CD4-positive, alpha-beta T cell treated with Interleukin-21 for 1 hour (primary cell): ENCODE measurements around the gene SERPINE2.
A peak's percentile ranks its signal among the peaks of the same experiment; 100 is the strongest.

ENCODE experiments used
- DNase-seq: peaks from one replicate; pipeline ENCODE4 v3.0.0-alpha.2; 2020

Gene SERPINE2, protein sequence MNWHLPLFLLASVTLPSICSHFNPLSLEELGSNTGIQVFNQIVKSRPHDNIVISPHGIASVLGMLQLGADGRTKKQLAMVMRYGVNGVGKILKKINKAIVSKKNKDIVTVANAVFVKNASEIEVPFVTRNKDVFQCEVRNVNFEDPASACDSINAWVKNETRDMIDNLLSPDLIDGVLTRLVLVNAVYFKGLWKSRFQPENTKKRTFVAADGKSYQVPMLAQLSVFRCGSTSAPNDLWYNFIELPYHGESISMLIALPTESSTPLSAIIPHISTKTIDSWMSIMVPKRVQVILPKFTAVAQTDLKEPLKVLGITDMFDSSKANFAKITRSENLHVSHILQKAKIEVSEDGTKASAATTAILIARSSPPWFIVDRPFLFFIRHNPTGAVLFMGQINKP

DNA sequence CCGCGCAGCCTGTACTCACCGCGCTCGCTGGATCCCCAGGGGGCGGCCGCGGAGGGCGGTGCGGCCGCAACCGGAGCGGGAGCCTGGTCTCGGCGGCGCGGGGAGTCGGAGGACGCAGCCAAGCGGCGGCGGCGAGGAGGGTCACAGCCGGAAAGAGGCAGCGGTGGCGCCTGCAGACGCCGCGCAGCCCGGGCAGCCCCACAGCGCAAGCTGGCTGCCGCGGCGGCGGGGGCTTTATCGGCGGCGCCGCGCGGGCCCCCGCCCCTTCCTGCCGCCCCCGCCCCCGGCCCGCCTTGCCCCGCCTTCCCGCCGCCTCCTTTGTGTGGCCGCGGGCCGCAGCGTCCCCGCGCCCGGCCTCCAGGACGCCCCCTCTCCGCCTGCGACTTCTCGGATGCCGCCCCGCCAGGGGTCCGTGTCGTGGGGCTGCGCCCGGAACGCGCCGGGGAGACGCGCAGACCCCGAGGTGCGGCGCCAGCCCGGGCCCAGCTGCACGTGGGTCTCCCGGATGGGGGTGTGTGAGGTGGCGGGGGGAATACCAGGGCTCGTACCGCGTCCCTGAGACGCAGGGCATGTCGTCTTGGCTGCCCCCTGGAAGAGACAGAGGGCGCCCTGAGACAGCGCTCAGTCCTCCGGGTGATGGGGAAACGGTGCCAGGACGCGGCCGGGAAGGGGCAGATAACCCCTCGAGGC, at the start of gene SERPINE2:
Gene SERPINE2 (minus strand): TSS at position 207 of the 690 bp plus-strand sequence. CDS start 37,386 bp downstream, outside the sequence.
- peak; percentile 17 for DNase-seq

DNA sequence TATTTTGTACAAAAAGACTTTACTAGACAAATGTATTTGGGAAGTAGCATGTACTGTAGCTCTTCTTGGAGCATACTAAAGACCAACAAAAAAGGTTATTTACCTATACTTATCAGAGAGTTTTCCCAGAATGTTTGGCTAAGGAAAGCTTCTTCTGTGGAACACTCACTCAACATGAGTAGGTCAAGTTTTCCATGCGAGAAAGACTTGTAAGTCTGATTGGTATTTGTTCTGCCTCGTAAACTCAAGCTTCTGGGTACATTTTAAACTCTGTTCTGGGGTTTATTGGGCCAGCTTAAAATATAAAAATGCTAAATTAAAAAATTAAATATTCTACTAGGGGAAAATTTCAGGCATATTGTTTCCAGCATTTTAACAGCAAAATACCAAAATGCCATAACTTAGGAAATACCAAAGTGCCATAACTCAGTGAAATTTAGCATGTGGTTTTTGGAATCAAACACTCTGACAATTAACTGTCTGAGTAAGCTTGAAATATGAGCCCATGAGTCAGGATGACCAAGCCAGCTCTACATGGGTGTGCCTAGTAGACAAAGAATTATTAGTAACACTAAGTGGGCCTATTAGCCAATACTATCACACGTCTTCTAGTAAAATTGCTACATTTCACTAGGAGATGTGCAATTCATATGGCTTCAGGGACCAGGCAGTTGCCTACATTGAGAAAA, 47.3 kb upstream of the SERPINE2 start:
- no peak for DNase-seq

DNA sequence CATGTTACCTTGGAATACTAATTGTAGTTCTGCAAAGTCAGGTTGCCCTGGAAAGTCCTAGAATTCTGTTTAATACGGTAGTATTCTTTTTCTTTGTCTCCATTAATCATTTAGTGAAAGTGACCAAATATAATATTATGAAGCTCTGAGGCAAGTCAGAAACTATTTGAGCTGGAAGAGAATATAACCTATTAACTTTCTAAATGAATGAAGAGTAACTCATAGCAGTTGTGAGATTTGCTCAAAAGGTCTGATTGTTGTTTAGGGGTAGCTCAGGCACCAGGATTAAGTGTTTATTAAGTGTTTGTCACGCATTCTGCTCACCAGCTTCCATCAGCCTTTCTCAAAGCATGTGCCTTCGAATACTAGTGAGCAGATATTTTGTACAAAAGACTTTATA, 46.7 kb upstream of the SERPINE2 start:
- DNase-seq: no peak

DNA sequence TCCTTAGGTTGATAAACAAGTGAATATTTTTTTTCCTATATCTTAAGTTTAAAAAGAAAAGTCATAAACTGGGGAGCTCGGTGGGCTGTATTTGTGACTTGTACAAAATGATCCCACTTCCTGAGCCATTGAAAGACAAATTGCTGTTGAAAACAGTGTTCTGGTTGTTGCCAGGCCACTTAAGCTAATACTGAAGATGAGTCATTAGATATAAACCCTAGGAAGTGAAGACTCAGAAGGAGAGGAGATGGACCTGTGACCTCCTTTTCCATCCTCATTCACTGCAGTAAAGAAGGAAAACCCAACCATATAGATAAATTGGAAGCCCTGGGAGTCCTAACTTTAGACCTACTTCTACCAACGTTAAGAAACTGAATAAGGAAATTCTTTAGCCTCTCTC, 46.2 kb upstream of the SERPINE2 start:
- DNase-seq: no peak

DNA sequence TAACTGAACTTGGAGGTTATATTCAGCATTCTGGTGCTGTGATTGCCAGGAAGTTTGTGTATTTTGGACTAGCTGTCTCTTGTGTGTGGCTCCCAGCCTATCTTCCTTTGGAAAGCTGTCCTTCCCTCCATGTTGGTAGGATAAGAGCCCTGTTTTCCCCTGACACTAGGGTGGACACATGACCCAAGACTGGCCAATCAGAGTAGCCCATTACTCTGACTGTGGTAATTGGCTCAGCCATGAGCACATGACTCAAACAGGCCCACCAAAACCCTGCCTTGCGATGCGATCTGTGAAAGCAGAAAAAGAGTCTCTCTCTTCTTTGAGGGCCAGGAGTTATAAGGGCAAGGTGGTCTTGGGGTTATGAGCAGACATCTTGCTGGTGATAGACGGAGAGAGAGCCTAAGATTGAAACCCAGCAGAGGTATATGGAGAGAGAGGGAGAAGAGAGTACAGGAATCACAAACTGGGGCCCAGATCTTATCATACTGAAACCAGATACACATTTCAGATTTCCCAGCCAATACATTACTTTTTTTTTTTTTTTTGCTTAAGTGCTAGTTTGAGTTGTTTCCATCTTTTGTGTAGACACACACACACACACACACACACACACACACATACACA, 45.3 kb upstream of the SERPINE2 start:
- DNase-seq: no peak

DNA sequence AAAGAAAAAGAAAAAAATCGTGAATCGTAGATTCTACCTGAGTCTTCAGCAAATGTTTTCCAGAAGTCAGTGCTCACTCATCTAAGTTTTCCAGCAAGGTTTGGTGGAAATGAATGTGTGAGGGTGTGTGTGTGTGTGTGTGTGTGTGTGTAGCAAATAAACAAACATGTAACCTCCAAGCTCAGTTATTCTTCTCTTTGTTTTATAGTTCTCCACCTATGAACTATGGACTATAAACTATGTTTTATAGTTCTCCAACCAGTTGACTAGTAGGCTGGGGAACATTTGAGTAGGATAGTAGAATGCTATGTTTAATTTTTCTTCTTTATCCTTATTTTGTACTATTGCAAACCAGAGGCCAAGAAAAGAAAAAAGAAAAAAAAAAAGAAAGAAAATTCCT, 44.6 kb upstream of the SERPINE2 start:
- no peak for DNase-seq

DNA sequence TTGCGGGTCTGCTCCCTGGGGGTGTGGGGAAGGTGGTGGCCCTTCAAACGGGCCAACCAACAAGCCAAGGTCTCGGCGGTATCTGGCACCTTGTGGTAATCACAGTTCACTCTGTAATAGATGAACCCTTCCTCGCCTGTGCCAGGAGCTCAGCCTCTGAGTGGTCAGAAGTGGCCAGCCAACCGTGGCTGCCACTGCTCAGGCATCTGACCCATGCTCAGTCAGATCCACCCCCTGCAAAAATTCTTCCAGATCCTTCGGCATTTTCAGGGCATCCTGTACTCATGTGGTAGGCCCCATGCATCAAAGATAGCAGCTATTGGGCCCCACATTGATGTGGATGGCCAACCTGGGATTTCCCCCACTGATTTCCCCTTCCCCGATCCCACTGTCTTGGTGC, 39.6 kb upstream of the SERPINE2 start:
- DNase-seq: no peak

DNA sequence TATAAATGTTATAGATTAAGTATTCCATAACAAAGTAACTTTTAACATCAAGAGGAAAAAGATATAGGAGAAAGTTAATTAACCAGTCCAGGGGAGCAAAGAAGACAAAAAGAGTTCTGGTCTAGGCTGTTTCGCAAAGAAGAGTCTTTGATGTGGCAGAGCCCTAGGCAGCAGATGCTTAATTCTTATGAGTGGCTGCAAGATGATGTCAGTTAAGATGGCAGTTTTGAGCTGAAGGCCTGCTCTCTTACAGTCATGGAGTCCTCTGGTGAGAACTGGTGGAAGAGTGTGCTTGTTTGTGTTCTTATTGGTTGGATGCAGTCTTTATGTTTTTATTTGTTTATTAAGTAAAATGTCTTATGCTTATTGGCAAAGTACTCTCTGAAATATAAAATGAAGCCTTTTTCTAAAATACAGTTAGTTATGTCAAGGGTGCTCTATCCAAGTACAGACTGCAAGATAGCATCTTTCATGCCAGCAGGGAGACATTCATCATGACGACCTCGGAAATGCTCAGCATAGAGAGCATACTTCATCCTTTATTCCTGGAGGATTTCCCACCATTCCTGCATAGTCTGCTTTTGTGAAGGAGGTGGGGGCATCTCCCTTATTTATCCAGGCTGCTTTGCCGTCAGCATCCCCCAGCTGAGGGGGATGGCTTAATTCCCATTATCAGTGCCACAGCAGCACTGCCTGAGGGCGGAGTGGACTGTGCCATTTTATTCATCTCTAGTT, 38.9 kb upstream of the SERPINE2 start:
- DNase-seq: no peak

DNA sequence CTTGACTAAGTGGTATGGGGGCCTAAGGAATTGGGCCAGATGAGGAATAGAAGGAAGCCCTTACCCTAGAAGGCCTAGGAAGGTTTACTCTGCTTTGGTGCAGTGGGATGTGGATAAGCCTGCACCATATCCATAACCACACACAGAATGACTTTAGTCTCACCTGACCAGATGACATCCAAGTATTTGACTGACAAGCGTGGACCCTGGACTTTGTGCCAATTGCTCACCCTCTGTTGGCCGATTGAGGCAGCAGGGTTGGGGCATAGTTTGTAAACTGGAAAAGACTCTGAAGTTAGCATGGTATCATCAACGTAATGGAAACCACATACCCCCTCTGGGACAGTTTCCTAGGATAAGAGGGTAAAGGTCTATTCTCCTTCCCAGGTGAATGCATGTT, 36.5 kb upstream of the SERPINE2 start:
- no peak for DNase-seq

DNA sequence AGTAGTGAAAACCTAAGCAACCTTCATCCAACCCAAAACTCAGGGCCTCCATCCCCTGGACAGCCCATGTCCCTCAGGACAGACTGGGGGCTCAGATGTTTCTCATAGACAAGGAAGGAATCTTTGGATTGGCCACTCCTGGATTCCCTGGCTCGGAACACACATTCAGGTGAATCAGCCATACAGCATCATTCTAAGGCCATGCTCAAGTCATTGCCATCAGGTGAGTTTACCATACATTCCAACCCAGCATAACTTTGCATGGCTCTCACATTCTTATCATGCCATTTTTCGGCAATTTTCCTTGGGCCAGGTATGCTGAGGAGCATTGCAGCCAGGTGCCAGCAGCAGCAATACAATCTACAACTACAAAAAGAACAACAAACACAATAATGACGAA, 34.6 kb upstream of the SERPINE2 start:
- DNase-seq: no peak

DNA sequence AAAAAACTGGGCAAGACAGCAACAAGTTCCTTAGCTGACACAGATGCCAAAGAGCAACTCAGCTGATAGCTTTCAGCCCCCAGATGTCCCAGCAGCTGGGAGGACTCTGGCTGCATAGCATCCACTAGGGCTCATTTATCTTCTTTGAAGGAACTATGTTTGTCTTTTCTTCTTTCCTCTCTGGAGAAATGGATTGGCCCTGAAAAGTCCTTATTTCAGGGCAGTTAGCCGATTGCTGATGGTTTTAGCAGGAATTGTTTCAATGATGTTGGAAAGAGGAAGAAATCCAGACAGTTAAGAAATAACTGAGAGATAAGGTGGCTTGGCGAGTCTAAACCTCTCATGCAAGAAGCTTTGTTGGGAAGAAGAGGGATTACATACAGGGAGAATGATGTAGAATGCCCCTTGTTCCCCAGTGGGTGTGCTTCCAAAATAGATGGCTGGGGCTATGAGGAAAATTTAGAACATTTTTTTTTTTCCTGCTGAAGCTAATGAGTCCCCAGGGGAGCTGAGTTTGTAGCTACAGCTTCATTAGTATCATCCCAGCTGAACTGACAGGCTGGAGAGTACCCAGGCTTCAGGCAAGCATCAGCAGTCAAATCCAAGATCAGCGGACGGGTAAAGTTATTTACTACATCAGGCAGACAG, 33.6 kb upstream of the SERPINE2 start:
- DNase-seq: no peak

DNA sequence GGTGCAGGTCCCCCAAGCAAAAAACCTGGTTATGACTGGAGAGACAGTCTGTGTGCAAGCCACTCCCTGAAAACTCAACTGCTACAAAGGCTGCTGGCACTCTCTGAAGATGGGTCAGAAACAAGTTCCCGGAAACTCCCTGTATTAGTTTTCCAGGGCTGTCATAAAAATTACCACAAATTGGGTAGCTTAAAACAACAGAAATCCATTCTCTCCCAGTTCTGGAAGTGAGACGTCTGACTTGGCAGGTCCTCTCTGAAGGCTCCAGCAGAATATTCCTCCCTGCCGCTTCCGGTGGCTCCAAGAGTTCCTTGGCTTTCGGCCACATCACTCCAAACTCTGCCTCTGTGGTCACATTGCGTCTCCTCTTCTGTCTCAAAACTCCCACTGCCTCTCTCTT, 30.1 kb upstream of the SERPINE2 start:
- DNase-seq: no peak

DNA sequence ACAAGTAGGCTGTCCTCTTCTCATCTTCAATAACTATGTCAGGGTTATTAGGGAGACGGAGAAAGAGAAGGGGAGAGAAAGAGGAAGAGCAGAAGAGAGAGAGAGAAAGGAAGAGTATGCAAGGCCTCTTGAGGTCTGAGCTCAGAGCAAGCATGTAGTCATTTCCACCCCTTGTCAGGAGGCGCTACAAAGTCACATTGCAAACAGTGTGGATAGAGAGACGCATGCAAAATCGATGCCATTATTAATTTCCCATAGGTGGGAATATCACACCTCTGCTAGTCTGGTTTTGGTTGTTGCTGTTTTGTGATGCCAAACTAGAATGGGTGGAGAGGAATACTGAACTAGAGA, 24.2 kb upstream of the SERPINE2 start:
- no peak for DNase-seq

DNA sequence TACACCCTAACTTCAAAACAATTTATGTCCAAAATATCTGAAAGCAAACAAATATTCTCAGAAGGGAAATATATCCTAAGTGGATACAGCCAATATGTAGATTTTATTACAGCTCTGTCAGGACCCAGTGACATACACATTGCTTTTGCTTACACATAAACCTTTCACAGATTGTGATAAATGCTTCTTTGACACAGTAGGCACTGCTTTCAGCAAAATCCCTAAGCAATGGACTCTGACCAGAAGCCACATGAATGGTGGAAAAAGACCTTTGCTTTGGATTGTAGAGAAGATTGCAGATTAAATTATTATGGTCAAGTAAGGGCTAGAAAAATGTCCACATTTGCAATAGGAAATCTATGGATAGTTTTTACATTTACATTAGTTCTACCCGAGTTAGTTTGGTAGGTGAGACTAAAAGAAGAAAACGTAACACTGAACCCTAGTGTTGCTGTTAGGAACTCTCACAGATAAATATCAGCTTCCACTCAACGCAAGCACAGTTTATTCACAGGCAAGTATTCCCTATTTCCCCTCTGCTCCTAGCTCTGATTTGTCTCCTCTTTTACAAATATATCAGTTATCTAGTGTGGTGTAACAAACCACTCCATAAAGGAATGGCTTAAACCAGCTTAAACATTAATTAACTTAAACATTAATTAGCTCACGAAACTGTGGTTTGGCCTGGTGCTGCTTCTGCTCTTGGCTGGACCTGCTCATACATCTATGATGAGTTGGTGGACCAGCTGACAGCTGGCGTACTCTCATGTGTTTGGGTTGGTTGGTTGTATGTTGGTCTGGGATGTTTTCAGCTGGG, 23.6 kb upstream of the SERPINE2 start:
- DNase-seq: no peak

DNA sequence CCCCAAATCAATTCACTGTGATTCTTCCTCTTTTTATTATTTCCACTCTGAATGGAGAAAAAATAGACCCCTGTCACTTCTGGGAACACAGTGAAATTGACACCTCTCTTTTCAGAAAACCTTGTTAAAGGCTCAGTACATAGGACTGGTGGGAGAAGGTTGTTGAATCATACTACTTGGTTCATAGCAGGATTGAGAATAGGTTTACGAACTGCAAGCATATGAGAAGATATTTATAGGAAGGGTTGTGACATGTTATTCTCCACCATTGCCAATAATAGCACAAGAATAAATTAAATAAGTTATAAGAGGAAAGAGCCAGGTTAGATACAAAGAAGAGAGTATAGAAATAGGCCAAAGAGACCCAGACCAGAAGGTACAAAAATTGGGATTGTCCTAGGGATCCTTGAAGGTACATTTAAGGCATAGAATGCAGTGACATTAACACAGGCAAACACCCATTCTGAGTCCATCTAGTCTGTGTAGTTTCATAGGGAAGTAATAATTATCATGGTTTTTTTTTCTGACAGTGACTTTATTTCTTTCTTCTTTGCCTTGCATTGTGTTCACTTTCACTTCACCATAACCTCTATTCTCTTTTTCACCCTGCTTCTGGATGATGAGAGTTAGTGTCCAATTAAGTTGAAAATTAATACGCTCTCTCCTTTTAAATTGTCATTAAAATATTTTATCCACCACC, 21.8 kb upstream of the SERPINE2 start:
- no peak for DNase-seq

DNA sequence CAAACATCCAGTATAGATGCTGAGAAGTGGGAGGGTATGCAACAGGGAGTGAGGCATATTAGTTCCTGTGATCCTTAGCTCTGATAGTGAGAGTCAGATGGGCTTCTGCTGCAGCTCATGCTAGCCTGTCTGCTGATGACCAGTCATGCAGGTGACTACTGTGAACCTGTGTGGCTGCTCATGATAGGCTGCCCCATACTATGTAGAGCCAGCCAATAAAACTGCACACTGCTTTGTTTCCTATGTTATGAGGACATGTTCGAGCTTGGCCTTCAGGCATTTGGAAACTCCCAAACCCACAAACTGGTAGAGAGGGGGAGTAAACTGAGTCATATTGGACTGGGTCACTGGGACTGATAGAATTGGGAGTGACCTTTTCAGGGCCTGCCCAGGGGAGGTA, 20.1 kb upstream of the SERPINE2 start:
- no peak for DNase-seq

DNA sequence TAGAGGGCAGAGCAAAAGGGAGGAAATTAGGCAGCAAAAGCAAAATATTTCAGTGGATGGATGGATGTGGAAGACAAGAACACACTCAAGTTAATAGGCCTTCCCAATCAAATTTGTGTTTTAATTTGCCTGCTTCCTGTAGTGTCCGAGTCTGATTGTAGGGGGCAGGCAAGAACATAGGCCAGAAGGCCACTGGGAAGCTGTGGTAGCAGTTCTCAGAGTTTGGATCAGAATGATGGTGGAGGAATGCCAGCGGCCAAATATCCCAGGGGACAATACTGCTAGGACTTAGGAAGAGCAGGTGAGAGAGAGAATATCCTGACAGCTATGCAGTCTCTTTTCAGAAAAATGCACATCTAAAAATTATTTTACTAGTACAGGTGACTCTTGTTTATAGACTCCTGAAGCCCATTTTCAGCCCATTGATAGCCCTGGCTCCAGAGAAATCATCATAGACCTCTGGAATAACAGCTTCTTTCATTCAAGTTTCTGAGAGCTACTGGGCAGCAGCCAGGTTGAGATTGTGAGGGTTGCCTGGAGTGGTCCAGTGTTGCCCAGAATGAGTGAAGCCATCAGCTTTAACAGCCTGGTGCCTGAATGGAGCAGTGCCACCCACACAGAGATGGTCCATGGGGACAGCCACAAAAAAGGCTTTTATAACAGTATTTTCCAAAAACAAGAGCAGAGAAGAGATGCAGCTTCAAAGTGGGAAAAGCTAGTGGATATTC, 19.1 kb upstream of the SERPINE2 start:
- no peak for DNase-seq

DNA sequence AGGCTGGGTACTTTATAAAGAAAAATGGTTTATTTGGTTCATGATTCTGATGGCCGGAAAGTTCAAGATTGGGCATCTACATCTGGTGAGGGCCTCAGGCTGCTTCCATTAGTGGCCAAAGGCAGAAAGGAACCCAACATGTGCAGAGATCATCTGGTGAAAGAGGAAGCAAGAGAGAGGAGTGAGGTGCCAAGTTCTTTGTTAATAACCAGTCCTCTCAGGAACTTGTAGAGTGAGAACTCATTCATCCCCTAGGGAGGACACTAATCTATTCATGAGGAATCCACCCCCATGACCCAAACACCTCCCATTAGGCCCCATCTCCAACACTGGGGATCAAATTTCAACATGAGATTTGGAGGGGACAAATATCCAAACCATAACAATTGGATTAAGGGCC, 17.8 kb upstream of the SERPINE2 start:
- no peak for DNase-seq

DNA sequence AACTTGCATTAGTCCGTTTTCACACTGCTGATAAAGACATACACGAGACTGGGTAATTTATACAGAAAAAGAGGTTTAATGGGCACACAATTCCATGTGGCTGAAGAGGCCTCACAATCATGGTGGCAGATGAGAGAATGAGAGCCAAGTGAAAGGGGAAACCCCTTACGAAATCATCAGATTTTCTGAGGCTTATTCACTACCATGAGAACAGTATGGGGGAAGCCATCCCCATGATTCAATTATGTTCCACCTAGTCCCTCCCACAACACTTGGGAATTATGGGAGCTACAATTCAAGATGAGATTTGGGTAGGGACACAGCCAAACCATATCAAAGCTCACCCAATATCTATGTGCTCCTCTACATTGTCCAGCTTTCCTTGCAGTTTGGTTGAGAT, 16.0 kb upstream of the SERPINE2 start:
- no peak for DNase-seq

DNA sequence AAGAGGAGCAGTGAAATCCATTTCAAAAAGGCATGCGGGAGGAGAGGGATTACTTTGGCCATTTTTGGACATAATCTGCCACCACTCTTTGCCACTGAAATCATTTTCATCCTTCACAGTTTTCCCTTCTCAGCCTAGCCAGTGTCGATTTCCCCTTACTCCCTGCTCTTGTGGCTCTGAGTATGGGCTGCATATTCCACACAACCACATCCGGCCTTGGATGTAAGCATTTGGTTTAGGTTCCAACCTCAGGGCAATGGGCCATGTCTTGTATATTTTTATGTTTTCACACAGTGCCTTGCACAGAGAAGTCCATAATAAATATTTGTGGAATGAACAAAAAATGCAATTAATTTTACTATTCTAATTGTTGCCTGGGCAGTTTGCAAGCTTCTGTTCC, 7.7 kb upstream of the SERPINE2 start:
- no peak for DNase-seq
